GM19452 (cell line): ENCODE data around the gene TMEM163.
"Not testable (repeated sequence)": the region's sequence is repeated elsewhere in the genome, so short reads cannot be mapped to it uniquely, and the experiment has no call there.

Experiments used
- ATAC-seq: cut with Tn5 transposase; IDR thresholded peaks from one replicate; pipeline ENCODE4 v1.9.1; 2021; ENCODE audit not compliant: unreplicated experiment

Gene TMEM163

DNA sequence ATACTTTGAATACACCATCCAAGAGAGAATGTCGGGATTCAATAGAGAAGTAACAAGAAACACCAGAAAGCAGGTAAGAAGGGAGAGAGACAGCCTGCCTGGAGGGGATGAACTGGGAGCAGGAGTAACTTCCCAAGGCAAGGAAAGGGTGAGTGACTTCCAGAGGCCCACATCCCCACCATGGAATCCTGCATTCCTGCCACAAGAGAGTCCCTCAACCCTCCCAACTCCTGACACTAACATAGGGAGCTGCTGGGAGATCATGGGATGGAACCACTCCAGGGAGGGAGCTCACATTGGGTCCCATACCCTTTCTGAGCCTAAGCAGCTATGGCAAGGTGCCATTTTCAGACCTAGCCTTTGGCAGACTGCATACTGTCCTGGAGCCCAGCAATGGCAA, 5.5 kb upstream of the TMEM163 start:
- no peak for ATAC-seq

DNA sequence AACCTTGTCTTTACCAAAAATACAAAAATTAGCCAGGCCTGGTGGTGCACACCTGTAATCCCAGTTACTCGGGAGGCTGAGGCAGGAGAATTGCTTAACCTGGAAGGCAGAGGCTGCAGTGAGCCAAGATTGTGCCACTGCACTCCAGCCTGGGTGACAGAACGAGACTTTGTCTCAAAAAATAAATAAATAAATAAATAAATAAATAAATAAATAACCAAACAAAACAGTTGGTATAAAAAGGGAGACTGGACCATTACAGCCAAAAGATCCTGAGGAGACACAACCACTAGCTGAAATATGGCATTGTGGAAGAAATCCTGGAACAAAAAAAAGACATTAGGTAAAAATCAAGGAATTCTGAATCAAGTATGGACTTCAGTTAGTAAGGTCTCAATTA, 4.9 kb upstream of the TMEM163 start:
- not testable (repeated sequence) for ATAC-seq

DNA sequence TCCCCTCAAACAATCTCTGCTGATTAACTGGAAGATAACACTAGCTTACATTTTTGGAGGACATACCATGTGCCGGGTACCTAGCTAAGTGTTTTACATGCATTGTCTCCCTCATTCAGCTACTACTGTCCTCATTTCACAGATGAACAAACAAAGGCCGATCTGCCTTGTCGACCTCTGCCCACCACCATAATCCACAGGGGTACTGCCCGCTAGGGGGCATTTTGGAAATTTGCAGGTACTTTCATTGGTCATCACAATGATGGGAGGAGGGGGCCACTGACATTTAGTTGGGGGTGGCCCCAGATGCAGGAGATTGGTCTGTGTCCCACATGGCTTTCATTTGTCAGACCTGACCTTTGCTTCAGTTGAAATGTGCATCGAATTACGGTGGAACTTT, 3.9 kb upstream of the TMEM163 start:
- ATAC-seq: no peak

DNA sequence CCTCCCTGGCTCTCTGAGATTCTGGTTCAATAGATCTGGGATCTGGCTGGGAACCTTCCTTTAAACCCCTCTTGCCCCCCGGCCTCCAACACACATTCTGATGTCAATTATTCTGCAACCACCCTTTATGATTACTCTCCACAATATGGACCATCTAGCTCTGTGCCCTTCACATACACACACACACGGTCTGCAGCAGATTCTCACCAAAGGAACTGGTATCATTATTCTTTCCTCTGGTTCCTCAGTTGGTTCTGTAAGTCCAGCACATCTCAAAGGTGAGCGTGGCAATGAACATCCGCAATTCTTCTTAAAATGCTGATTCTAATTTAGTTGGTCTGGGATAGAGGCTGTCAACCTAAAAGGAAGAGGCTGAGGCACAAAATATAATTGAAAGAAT, 2.8 kb upstream of the TMEM163 start:
- no peak for ATAC-seq

DNA sequence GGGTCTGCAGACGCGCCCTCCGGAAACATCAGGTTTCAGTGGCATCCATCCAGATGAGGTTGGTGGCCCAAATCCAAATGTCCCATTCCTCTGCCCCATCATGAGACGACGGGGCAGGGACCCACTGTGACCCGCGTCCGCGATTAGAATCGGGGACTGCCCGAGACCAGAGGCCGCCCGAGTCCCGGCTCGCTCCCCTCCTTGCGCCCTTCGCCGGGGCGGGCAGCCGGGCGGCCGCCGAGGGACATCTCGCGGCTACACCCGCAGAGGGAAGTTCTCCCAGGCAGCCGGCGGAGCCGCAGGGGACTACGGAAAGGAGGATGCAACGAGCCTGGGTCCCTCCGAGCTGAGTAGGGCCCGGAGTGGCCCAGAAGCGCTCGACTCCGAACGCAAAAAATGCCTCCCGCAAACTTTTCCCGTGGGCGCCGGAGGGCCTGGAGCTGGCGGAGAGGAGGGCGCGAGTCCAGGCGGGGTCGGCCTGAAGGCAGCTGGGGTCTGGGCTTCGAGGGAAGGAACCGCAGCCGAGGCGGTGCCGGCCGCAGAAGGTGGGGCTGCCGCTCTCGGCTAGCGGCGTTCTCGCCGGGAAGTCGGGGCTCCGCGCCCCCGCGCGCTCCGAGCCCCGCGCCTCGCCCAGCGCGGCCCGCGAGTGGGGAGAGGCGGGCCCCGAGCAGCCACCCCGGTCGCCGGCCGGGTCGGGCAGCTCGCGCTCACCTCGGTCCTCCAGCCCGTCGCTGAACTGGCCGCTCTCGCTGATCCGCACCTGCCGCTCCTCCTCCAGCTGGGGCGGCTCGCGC, 580 bp downstream of the TMEM163 start:
- ATAC-seq: no peak

DNA sequence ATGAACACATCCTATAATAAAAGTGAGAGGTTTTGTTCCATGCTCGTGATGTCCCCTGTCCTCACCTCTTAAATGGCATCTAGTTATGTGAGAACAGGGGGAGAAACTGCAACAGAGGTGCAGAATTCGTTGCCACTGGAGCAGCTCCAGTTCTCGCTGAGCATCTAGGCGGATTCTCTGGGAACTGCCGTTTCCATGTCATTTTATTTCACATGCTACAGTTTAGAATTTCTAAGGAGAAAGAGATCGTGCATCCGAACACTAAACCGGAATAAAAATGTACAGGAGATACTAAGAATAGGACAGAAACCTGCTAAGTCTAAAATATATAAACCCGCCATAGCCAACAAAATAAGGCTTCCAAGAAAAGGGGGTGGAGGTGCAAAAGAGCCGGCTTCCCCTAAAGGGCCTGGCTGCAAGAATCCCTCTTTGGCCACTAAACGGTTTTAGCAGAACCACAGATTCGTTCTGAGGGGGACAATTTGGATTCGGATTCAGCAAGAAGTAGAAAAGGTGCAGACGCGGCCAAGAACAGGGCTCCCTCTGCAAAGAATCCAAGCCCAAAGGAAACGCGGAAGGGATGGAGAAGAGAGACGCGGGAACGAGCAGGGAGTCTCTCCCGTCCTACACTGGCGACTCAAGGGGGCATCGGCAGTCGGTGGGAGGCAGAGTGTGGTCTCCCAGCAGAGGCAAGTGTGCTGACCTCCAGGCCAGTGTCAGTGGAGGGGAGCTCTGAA, 1.3 kb downstream of the TMEM163 start:
- ATAC-seq: no peak

DNA sequence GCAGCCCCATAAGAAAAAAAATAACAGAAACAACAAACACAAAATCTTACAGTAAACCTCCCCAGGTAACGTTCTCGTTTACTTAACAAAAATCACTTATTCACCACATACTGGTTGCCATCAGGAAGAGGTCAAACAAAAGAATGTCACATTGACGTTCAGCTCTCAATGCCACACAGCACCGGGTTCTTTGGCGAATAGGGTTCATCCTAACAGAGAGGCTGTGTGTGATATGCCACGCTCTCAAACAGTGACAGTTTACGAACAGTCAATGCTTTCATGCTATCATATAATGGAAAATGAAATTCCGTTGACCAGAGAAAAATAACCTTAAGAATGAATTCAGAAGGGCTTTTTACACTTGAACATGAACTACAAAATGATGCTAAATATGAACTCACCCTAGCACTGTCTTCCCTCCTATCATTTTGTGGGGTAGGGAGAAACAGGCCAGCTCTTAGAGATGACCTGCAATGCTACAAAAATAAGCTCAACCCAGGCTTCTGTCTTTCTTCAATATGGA, 2.0 kb downstream of the TMEM163 start:
- no peak for ATAC-seq

DNA sequence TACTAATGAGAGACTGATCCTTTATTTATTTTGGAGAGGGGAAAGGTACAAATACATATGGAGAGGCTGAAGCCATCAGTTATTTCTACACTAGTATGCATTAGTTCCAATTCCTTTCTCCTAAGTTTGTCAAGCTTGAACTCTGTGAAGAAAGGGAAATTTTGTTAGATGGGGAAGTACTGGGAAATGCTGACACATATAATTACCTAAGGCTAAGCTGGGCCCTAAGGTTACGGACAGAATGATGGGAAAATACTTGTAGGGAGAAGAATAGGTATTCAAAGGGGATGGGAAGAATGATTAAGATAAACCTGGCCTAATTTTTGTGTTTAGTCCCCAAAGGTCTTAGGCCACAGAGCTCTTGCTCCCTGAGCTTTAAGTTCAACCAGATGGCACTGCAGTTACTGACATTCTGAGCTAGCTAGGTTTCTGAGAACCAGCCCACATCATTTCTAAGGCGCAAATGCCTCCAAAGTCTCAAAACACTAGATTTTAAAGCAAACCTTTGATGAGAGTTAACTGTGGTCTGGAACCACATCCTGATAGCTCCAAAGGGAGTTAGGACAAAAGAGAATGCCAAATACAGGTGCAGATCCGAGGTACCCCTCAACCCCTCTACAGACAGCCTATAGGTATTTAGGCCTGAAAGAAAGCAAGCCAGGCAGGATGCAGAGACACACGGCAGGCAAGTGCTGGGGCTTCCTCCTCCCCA, 2.7 kb downstream of the TMEM163 start:
- no peak for ATAC-seq

DNA sequence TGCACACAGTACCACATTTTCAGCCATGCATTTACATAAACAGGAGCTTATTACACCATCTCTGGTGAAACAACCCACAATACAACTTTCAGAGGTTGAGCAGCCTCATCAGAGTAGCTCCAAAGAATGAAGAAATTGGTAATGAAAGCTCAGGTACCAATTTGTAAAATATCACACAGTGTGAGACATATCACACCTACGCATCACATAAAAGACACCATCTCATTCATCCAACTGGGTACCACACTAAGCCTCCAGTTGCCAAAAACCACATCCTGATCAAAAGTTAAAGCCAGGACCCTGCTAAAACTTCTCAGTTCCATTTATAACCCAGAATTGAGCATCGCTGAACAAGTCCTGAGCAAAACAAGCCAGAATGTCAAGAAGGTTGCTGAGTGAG, 4.6 kb downstream of the TMEM163 start:
- ATAC-seq: no peak

DNA sequence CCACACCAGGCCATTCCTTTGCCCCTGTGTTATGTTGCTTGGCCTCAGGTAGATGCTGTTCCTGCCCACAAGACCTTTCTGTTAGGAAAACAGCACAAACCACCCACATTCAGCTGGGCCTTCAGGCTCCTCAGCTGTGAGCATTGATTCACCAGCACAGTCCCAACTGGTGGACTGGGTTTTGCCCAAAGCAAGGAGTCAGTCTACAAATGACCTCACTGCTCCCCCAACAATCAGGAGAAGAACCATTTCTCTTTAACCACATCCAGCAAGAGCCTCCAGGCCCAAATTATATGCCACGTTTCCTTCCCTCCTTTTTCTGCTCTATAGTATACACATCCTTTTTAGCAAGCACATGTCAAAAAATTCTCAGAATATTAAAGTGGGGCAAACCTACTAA, 5.2 kb downstream of the TMEM163 start:
- no peak for ATAC-seq

DNA sequence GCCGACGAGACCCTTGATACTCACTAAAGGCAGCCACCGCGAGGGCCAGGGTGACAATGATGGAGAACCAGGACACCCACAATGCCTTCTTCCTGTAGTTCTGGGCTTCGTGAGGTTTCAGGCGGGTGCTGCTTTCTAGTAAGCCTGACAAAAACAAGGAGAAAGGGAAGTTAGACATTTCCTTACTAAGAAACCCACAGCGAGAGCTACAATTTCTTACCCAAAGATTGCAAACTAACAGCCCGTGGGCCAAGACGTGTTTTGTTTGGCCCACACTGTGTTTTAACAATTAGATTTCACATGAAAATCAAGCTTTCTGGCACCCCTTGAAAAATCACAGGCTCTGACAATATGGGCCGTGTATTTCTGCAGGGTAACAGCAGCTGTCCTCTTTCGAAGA, 5.6 kb downstream of the TMEM163 start:
- ATAC-seq: no peak

DNA sequence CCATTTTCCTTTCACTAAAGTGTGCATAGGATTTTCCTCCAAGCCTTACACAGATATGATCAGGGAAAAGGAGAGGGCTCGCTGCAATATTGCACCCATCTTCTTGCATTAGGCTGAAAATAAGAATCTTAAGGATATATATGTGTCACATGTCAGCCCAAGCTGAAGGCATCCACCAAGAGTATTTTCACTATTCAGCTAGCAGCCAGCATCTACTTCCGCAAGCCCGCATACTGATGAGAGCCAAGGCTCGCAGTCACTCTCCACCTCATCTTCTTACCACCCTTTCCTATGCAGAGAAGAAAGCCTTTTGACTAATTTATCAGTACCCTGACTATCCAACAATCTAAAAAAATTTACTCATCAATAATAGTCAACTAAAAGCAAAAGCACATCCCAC, 6.1 kb downstream of the TMEM163 start:
- ATAC-seq: no peak

DNA sequence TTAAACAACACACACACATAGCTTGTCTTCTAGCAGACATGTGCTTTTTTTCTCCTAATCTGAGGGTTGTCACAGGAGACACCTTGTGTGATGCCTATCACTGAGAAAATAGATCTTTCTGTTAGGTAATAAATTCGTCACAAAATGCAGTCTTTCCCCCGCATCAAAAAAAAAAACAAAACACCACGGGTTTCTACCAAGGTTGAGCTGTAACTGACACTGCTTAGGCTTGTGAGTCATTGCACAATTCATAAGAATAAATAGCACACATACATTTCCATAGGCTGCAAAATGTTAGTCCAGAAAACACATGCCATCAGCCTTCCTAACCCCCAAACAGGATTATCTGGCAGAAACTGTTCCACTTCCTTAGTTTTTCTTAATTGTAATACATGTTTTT, 6.5 kb downstream of the TMEM163 start:
- ATAC-seq: no peak

DNA sequence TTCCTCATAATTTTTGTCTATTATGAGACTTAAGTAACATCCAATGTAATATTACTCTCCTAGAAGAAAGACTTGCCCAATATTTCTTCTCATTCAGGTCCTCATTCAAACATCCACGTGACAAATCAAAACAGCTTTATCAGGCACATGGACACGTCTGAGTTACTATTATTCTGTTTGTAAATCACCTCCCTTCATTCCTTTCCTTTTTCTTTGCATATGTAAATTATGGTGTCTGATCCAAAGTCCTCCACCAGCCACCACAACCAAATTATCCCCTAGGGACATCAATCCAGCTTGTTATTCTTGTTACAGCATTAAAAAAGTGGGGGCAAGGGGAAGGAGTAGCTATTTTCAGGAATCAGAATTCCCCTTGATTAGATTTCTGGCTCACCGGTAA, 7.1 kb downstream of the TMEM163 start:
- ATAC-seq: no peak

DNA sequence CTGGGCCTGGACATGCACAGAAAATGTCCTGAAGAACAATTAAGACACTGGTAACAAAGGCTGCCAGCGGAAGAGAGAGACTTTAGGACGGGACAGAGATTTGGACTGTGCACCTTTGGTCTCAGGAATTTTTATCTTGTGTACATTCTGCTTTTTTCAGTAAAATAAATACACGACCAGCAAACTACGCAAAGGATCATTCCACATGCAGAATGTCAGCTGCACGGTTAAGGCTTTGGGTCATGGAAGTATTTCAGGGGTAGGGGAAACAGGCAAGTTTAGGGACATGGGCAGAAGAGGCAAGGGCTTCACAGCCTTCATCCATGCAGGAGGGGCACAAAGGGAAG, 11.5 kb downstream of the TMEM163 start:
- no peak for ATAC-seq

DNA sequence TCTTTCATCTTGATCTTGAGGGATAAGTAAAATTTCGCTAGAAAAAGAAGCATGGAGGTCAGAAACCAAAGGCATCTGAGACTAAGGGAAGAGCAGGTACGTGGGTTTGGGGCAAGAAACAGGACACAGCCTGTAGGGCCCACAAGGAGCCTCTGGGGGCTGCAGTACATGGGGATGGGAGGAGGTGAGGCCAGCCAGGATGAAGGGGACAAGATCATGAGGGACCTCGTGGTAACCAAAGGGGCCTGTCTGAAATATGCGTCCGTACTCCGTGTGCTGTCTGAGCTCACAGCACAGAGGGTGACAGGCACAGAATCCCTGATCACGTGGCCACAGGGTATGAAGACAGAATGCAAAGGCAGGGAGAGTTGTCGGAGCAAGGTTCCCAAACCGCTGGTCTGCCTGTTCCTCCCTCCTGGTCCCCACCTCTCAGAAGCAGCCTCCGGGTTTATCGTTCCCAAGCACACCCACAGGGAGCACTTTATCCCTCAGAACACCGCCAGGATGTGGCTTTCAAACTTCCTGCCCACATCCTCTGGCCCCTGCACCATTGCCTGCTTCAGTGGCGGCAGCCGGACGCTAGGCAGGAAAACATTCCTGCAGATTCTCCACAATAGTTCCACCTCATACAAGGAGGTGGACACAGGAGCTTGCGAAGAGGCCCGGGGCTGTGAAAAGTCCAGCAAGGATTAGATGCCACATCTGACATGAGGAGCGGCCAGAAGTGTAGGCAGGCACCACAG, 12.0 kb downstream of the TMEM163 start:
- no peak for ATAC-seq

DNA sequence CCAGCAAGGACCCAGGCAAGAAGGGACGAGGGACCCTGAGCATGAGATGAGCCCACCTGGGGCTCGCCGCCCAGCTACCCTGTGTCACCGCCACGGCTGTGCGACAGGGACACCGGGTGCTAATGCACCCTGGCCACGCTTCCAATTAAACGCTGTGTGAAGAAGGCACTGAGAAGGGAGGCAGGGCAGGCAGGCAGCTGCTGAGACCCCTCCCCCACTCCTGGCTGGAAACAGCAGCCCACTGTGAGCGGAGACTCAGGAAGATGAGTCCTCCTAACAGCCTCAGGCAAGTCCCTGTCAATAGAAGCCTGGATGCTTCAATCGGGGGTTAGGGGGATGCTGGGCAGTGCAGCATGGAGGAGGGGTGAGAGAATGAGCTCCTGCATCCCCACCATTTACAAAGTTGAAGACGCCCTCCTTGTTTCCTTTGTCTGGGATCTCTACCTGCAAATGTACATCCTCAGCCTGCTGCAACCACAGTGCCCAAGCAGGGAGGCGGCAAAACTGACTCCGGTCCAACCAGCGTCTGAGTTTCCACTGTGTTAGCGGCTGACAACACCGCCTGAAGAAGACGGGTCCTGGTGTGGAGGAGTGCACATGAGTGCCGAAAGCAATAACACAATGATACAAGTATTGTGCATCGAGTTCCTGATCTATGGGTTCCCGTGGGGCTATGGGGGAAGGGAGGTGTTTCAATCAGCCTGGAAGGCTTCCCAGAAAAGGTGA, 12.8 kb downstream of the TMEM163 start:
- ATAC-seq: no peak

DNA sequence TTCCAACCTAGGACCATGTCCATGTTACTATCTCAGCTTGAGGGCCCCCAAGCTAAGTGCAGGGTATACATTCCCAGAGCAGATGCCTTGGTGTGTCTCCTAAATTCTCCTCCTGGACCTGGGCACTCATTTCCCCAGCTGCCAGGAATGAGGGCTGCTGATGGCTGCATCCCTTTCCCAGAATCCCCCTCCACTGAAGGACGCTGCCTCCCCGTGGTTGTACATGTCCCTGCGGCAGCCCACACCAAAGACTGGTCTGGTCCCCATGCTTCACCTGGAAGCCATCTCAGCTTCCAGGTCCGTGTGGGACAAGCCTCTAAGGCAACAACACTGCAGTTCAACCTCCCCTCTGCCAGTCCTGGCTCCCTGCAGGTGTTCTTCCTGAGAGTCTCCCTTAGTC, 14.6 kb downstream of the TMEM163 start:
- no peak for ATAC-seq

DNA sequence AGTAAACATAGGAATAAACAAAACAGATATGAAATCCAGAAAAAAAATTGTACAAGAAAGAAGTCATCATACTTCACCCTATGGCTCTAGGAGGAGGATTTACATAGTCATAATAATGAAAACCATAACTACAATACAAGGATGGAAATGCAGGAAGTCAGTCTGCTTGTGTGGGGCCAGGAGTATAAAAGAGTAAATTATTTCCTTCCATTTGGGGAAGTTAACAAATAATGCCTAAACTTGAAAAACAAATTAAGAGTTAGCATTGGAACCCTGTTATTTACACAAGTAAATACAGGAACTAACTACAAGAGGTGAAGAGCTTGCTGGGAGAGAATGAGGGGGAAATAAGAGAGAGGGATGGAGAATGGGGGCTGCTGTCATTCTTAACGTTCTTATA, 15.4 kb downstream of the TMEM163 start:
- no peak for ATAC-seq

DNA sequence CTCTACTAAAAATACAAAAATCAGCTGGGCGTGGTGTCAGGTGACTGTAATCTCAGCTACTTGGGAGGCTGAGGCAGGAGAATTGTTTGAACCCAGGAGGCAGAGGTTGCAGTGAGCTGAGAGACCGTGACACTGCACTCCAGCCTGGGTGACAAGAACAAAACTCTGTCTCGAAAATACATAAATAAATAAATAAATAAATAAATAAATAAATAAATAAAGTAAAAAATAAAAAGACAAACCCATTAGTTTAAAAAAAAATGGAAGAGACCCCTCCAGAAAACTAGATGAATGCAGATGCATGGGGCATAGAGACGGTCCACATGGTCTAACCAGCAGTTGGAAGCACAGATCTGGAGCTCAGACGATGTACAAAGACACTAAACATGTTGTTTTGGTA, 18.1 kb downstream of the TMEM163 start:
- ATAC-seq: no peak

DNA sequence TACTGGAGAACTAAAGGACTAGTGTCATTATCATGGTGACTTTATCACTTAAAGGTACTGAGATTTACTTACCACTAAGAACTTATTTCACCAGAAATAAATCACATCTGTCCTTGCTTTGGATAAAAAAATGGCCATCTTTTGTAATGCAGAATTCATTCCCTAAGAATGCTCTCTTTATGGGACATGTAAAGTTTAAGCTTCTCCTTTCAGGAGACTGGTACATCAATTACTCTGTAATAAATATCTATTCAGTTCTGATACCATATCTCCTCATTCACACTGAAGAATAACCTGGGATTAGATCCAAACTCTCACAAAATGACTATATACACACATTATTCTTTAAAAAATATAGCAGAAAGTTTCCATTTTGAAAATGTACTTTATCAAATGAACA, 24.4 kb downstream of the TMEM163 start:
- ATAC-seq: no peak
